ENCODE measurements around the gene ZDHHC24.

- TF ChIP-seq, protein P1, sequence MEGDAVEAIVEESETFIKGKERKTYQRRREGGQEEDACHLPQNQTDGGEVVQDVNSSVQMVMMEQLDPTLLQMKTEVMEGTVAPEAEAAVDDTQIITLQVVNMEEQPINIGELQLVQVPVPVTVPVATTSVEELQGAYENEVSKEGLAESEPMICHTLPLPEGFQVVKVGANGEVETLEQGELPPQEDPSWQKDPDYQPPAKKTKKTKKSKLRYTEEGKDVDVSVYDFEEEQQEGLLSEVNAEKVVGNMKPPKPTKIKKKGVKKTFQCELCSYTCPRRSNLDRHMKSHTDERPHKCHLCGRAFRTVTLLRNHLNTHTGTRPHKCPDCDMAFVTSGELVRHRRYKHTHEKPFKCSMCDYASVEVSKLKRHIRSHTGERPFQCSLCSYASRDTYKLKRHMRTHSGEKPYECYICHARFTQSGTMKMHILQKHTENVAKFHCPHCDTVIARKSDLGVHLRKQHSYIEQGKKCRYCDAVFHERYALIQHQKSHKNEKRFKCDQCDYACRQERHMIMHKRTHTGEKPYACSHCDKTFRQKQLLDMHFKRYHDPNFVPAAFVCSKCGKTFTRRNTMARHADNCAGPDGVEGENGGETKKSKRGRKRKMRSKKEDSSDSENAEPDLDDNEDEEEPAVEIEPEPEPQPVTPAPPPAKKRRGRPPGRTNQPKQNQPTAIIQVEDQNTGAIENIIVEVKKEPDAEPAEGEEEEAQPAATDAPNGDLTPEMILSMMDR (conservative IDR thresholded peaks at IDR 0.05; ENCODE audit: low read depth, low read length) = no peak
- TF ChIP-seq EZH2 (IDR thresholded peaks at IDR 0.05; ENCODE audit: borderline replicate concordance, low read depth, low read length, poor library complexity, severe bottlenecking) = no peak
Measured at GRCh38 chr11:66546368-66546965, 619 bp upstream of the ZDHHC24 start, which contains the start of gene ACTN3.
